HG03045 (cell line): Measurements from ENCODE around the gene SCAP.
"Not testable (repeated sequence)": the region's sequence is repeated elsewhere in the genome, so short reads cannot be mapped to it uniquely, and the experiment has no call there.

Experiments used
- ATAC-seq: cut with Tn5 transposase; IDR thresholded peaks from one replicate; pipeline ENCODE4 v1.9.1; 2021; ENCODE audit warnings: mild to moderate bottlenecking, moderate library complexity; ENCODE audit not compliant: unreplicated experiment

SCAP gene

DNA sequence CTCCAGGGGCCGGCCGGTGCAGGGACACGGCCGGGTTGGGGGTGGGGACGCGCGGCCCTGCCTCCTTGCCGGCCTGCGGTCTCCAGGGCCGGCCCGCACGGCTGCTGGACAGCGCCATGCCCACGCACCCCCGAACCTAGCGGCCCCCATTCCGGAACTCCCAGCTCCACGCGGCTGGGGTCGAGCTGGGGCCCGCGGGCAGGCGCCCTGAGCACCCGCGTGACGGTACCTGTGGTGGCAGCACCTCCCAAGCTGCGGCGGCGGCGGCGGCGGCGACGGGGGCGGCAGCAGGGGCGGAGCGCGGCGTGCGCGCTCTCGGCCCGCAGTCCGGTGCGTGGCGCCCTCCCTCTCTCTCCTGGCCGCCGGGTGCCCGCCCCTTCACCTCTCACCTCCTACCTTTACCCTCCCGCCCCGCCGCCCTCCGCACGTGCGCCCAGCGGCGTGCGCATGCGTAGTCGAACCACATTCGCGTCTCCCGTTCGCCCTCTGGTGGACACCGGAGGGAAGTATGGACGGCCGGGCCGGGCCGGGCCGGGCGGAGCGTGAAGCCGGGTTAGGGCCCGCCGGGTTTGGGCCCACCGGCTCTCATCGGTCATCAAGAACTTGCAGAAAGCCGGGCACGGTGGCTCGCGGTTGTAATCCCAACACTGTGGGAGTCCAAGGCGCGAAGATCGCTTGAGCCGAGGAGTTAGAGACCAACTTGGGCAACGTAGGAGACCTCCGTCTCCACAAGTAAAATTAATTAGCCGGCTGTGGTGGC, at the start of gene SCAP:
SCAP (minus strand) TSS at position 372 of the 760 bp plus-strand sequence. CDS start 32,948 bp downstream, outside the sequence.
- ATAC-seq, result peak; percentile 91

DNA sequence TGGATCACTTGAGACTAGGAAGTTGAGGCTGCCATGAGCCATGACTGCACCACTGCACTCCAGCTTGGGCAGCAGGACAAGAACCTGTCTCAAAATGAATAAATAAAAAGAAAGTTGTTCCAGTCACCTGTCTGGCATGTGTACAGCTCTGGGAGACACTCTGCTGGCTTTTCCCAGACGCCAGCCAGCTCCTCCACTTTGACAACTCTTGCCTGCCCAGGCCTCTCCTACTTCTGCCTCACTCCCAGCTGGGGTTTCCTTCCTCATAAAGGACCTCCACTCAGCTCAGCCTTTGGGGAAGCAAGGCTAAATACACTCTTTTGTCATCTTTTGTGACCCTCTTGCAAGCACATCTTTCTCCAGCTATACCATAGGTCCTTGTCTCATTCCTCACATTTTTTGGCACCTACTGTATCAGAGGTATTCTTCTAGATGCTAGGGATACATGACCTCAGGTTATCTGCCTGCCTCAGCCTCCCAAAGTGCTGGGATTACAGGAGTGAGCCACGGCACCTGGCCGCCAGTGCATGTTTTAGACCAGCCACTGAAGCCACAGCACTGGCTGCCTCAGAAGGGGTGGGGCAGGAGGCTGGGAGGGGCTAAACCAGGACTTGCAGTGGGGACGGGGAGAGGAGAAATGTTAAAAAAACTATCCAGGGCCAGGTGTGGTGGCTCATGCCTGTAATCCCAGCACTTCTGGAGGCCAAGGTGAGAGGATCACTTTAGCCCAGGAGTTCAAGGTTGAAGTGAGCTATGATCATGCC, 47.8 kb upstream of the SCAP start:
- ATAC-seq, result no peak

DNA sequence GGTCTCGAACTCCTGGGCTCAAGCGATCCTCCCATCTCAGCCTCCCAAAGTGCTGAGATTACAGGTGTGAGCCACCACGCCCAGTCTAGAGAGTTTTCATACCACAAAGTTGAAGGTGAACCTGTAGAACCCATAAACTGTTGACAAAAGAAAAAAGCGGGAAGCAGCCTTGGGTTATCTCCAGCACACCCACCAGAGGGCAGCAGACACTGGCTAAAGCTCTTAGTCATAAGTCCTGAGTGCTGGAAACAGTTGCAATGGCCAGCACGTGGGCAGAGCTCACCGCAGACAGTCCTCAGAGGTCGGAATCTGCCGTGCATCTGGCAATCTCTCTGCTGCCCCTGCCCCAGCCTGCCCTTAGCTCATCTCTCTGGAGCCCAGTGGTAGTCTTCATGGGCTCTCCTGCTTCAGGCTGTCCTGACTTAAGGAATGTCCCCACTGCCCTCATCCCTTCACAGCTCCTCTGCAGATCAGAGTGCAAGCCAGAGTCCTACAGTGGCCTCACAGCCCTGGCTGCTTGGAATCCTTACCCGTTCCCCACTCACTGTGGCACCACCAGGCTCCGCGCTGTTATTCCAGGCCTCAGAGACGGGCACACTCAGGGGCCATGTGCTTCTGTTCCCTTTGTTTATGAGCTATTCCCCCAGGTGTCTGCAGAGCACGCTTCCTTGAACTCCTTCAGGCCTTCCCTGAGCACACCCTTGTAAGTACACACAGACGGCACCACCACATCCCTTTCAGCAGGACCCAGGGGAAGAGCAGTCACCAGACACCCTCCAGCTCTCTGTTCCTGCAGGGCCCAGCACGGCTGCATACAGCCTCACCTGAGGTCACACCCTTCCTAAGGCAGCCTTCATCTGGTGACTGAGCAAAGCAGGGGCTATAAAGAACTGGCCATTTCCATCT, 46.6 kb upstream of the SCAP start:
- peak; percentile 71 for ATAC-seq

DNA sequence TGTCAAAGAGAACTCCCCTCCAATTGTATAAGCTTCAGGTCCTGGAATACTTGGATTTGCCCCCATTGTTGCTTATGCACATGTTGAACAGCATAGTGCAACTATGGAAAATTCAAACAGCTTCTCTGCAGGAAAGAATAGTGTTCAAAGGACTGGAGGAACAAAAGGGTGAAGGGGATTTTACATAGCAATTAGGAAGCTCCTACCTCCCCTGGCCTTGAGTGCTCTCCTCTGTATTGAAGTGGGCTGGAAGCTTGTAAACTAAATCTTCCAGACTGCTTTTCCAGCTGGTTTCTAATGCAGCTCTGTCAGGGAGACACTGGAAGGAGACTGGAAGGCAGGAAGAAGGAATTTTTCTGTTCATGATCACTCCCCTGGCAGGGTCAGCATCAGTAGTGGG, 45.0 kb upstream of the SCAP start:
- no peak for ATAC-seq

DNA sequence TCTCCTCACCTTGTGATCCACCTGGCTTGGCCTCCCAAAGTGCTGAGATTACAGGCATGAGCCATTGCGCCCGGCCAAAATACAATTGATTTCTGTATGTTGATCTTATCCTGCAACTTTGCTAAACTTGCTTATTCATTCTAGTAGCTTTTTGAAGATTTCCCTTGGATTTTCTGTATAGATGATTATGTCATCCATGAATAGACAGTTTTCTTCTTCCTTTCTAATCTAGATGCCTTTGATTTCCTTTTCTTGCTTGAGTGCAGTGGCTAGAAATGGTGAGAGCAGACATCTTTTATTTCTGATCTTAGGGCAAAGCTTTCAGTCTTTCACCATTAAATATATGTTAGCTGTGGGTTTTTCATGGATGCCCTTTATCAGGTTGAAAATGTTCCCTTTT, 42.2 kb upstream of the SCAP start:
- ATAC-seq, result no peak

DNA sequence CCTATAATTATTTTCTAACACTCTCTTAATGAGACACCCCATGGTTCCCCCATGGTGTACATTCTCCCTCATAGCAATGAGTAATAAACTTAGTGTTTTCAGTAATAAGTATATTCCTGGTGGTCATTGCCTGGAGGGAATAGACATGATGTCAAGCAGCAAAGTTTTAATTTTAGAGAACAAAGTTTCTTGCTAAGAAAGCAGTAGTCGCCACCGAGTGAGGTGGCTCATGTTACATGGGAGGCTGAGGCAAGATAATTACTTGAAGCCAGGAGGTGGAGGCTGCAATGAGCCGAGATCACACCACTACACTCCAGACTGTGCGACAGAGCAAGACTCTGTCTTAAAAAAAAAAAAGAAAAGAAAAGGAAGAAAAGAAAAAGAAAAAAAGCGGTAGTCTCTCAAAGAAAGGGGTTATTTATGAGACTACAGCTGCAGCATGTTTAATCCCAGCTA, 40.2 kb upstream of the SCAP start:
- no peak for ATAC-seq

DNA sequence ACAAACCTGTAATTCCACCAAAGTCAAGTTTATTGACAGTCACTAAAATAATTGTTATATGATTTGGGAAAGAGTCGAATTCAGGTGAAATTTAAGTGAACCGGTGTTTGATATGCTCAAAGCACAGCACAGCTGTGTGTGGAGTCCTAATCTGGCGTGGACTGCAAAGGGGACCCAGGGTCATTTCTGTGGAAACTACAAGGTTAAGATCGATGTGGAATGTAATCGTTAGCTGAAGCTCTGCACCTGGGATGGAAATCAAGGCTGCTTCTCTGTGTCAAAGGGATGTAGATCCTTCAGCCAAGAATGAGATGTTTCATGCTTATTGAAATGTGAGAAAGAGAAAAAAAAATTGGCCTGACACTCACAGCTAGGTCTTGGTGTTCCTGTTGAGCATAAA, 39.4 kb upstream of the SCAP start:
- no peak for ATAC-seq

DNA sequence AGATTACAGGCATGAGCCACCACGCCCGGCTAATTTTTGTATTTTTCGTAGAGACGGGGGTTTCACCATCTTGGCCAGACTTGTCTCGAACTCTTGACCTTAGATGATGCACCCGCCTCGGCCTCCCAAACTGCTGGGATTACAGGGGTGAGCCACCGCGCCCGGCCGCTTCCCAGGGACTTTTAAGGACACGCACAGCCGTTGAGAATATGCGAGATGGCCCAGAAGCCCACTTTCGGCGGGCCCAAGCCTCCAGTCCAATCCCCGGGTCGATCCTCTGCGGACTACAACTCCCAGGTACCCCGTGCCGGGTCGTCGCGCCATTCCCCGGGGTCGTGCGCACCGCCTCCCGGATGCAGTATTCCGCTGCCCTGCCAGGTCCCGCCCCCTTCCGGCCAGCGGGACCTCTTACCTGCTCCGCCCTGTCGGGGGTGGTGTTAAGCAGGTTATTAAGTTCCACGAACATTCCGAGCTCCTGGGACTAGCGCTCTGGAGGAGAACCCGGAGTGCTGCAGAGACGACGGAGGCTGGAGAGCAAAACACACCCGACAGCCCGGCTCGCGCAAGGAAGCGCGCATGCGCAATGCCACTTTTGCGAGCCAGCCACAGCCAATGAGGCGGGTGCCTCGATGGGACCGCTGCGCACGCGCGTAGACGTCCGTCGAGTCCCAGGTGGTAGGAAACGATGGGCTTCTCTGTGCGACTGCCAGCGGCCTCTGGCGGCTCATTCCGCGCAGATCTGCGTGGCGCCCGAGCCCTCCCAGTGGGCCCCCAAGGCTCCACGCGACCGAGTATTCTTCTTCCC, 37.6 kb upstream of the SCAP start, which contains the start of gene ELP6:
ELP6 (minus strand) TSS at position 588 of the 805 bp plus-strand sequence; CDS start at position 466, 122 bp downstream.
- ATAC-seq, result peak; percentile 96

DNA sequence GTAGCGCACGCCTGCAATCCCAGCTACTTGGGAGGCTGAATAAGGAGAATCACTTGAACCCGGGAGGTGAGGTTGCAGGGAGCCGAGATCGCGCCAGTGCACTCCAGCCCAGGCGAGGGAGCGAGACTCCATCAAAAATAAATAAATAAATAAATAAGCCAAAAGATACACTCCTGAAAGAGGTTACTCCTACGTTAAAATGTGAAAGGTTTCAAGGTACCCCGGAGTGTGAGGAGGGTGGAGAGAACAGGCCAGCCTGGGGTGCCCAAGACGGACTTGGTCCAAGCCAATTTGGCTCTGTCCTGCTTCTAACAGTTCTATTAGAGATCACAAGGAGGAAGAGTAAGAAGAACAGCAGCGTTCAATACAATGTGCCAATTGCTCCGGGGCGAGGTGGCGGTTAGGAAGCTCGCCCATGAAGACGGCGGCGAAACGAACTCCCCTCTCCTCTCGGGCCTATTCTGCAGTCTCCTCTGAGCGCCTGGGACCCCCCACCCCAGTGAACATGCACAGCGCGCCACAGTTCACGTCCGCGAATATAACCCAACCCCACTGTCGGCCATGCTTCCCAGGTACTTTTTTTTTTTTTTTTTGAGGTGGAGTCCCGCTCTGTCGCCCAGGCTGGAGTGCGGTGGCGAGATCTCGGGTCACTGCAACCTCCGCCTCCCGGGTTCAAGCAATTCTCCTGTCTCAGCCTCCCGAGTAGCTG, 36.8 kb upstream of the SCAP start:
- ATAC-seq, result no peak

DNA sequence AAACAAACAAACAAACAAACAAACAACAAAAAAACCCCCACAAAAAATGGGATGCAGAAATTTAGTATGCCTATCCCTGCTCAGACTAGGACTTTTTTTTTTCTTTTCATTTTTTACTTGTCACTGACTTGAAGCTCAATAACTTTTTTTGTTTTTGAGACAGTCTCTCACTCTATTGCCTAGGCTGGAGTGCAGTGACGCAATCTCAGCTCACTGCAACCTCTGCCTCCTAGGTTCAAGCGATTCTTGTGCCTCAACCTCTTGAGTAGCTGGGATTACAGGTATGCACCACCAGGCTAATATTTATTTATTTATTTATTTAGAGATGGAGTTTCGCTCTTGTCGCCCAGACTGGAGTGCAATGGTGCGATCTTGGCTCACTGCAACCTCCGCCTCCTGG, 29.5 kb upstream of the SCAP start:
- not testable (repeated sequence) for ATAC-seq

DNA sequence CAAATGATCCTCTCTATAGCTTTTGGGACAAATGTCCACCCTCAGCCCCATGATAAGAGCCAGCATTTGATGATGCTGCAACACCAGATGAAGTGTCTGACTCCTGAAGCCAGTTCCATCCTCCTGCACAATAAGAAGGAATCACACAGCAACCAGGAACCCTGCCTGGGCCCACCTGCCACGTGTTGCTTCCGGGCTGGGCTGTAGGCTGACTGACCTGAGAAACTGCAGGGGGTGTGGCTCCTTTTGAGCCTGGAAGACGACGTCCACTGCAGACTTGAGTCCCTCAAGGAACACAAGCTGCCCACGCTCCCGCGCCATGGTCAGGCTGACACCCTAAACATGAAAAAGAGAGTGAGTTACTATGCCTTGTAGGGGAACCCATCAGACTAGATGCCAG, 28.4 kb upstream of the SCAP start:
- ATAC-seq, result no peak

DNA sequence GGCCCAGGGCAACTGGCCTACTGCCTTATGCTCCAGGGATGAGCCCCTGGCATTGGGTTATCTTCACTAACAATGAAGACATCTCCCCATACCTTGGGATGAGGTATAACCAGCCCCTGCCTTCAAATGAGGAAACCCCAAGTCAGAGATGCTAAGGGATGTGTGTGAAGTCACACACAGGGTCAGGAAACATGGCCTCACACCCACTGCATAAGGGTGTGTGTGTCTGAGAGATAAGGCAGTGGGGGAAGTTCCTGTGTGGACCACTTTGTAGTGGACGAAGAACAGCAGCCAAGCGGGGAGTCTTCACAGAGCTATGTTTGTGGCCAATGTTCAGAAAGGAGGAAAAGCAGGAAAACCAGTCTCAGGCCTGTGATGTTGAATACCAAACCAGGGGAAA, 27.3 kb upstream of the SCAP start:
- no peak for ATAC-seq

DNA sequence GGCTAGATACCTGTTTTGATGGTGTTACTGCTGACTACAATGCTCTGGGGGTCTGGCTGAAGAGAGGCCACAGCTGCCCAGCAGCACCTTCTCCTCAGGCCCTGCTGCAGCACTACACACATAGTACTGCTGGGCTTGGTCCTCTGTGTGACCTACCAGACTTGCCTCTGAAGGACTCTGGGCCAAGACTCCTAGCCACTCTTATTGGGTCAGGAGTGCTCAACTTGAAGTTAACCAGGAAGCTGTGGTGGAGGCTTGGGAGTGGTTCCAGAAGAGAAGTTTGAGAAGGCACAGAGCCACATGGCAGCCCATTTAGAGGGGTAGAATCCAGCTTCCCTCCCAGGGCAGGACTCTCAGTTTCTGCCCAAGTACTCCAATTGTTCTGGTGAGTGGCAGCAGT, 21.2 kb upstream of the SCAP start:
- ATAC-seq, result no peak

DNA sequence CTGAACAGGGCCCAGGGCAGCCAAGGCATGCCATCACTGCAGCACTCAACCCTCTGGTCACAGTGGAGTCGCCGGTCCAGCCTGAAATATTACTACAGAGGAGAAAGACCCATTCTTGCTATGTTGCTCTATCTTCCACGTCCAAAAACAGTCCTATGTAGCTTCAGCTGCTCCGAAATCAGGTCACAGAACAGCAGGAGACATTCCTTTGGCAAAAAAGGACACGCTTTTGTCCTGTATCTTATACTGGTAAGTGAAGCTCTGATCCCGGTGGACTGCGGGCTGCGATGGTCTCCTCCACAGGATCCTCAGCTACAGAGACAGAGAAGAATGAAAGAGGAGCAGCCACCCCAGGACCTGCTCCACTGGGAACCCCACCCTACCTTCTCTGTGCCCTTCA, 20.1 kb upstream of the SCAP start:
- no peak for ATAC-seq

DNA sequence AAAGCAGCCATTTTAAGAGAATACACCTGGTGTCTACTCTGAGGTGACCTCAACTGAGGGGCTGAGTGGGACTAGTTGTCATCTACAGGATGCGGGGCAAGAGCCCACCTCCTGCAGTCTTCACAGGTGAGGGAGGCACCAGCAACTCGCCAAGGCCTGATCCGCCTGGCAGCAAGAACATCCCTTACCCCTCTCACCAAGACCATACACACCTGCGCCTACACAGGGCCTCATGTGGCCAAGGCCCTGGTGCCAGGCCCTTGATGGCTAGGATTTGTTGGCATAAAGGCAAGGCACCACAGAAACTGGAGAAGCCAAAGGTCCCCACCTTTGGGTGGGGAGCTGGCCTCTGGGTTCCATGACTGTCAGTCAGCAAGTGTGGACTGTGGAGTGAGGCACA, 19.4 kb upstream of the SCAP start:
- no peak for ATAC-seq

DNA sequence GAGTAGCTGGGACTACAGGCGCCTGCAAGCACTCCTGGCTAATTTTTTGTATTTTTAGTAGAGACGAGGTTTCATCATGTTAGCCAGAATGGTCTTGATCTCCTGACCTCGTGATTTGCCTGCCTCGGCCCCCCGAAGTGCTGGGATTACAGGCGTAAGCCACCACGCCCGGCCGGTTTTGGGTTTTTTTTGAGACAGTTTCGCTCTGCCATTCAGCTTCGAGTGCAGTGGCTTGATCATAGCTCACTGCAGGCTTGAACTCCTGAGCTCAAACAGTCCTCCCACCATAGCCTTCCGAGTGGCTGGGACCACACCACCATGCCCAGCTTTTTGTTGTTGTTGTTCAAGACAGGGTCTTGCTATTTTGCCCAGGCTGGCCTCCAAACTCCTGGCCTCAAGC, 16.0 kb upstream of the SCAP start:
- no peak for ATAC-seq

DNA sequence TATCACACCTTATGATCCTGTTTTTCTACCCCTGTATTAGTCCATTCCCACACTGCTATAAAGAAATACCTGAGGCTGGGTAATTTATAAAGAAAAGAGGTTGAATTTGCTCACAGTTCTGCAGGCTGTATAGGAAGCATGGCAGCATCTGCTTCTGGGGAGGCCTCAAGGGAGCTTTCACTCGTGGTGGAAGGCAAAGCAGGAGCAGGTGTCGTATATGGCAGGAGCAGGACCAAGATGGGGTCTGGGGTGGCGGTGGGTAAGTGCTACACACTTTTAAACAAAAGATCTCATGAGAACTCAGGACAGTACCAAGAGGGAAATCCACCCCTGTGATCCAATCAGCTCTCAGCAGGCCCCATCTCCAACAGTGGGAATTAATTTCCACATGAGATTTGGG, 15.4 kb upstream of the SCAP start:
- ATAC-seq, result no peak

DNA sequence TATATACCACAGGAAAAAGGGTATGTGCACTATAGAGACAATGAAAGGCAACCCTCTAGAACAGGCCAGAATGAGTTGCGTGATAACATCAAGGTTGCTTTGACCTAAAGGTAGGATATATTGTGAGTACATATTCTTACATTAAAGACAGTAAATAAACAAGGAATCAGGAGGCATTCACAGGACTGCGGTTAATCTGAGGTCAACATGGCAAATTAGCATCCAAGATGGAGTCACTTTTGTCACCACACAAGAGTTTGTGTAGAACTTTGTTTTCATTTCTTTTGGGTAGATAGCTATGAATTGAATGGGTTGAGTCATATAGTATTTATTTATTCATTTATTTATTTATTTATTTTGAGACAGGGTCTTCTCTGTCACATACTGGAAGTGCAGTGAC, 11.5 kb upstream of the SCAP start:
- no peak for ATAC-seq

DNA sequence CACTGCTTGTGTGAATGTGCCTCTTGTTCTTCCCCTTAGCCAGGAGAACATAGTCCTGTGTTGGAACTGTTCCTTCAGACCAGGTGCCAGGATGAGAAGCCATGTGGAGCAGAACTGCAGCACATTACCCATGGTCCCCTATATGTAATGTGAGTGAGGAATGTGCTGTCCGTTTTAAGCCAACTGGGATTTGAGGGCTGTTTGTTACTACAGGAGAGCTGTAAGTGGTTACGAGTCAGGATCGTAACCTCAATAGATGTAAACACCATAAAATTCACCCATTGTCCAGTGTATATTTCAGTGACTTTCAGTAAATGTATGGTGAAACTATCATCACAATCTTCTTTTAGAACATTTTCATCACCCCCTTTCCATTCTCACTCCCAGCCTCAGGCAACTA, 10.1 kb upstream of the SCAP start:
- ATAC-seq, result no peak

DNA sequence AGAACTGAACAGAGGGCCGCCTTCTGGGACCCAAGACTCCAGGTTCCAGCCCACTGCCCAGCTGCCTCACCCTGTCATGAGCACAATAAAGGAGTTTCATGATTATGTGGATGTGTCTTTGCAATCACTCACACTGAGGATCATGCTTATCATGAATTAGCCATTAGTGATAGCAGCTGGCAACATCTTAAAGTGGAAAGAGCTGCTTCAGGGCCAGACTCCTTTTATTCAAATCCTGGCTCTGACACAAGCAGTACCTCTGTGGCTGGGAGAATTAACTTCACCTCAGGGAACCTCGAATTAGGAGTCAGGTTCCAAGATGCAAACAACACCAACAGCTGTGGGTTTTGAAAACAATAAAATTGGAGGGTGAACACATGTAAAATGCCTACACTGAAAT, 6.6 kb upstream of the SCAP start:
- no peak for ATAC-seq
